ENCODE results near the gene SLC12A7.
"Not testable (repeated sequence)": the region's sequence is repeated elsewhere in the genome, so short reads cannot be mapped to it uniquely, and the experiment has no call there.

- TF ChIP-seq CTCF (IDR thresholded peaks at IDR 0.05; ENCODE audit: insufficient read depth, low read depth, low read length); EZH2 (IDR thresholded peaks at IDR 0.05; ENCODE audit: insufficient read depth, low read length): not testable (repeated sequence)
These were observed 111.0 kb downstream of the SLC12A7 start for GRCh38 chr5:1000831-1001230.

All from astrocyte (in vitro differentiated cells and primary cell).